Myocyte (in vitro differentiated cells): Measurements from ENCODE around the gene CPNE7. TPM values are rescaled to one million over a fixed set of nuclear protein-coding genes. Genes with fewer than 3 reads are reported as not detected.
A peak's percentile ranks its signal among the peaks of the same experiment; 100 is the strongest.

Experiments used
- DNase-seq: peaks from one replicate; pipeline ENCODE4 v3.0.0-alpha.2; 2012; ENCODE audit warnings: low read depth
- polyA plus RNA-seq: library from polyadenylated mRNA; unstranded; fragments of >200 nt; gene quantifications from one replicate; pipeline ENCODE4 v1.2.1, GENCODE V29; 2012; ENCODE audit warnings: missing spikeins
- total RNA-seq: library from RNA; depleted of rRNA; stranded (reverse); fragments of >200 nt; gene quantifications from 2 replicates; pipeline ENCODE4 v1.2.3, GENCODE V29; 2014

The CPNE7 gene
- 8.1 and 10.8 TPM in 2 replicates for total RNA-seq
- 2.4 TPM for polyA plus RNA-seq

DNA sequence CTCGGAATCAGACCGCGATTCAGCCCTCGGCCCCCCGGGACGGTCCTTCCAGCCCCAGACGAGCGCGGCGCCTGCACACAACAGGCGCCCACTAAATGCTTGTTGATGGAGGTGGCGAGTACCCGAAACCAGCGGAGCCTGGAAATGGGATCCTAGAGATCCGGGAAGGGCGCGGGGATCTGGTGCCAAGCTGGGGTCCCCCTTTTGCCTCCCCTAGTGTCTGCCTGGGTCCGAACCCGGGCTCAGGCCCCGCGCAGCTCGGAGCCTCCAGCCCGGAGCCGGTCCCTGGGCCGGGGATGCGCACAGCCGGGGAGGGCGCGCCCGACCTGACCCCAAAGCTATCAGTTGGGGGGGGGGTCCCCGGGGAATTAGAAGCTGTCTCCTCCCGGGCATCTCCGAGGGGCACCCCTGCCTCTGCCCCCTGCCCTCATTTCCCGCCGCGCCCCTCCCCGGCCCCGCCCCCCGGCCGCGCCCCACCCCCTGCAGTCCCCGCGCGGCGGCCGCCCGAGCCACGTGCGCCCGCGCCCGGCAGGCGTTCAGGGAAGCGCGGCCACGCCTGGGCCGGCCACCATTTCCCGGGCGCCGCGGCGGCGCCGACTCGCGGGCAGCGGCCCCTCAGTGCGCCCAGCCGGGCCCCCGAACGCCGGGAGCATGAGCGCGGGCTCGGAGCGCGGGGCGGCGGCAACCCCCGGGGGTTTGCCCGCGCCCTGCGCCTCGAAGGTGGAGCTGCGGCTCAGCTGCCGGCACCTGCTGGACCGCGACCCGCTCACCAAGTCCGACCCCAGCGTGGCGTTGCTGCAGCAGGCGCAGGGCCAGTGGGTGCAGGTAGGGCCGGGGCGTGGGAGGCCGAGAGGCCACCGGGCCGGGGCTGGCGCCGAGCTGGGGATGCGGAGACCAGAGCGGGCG is at the start of gene CPNE7:
CPNE7 (plus strand) TSS at position 512 of the 906 bp plus-strand sequence; CDS start at position 652, 140 bp downstream.
- no peak for DNase-seq

DNA sequence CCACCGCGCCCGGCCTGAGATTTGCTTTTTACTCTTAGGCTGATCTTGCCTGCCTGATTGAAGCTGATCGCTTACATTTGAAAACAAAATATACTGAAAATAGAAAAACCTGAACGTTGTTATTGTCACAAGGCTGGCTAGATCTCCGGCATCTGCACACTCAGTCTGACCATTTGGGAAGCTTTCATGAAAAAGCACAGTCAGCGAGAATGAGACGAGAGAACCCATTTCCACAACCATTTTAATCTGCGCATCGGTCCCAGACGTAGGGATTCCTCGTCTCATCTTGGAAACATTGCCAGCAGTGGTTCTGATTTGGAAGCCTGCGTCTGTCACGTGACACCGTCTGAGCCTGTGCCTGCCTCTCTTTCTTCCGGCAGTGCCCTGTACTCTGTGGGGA is 46.5 kb upstream of the CPNE7 start:
- DNase-seq, result no peak

DNA sequence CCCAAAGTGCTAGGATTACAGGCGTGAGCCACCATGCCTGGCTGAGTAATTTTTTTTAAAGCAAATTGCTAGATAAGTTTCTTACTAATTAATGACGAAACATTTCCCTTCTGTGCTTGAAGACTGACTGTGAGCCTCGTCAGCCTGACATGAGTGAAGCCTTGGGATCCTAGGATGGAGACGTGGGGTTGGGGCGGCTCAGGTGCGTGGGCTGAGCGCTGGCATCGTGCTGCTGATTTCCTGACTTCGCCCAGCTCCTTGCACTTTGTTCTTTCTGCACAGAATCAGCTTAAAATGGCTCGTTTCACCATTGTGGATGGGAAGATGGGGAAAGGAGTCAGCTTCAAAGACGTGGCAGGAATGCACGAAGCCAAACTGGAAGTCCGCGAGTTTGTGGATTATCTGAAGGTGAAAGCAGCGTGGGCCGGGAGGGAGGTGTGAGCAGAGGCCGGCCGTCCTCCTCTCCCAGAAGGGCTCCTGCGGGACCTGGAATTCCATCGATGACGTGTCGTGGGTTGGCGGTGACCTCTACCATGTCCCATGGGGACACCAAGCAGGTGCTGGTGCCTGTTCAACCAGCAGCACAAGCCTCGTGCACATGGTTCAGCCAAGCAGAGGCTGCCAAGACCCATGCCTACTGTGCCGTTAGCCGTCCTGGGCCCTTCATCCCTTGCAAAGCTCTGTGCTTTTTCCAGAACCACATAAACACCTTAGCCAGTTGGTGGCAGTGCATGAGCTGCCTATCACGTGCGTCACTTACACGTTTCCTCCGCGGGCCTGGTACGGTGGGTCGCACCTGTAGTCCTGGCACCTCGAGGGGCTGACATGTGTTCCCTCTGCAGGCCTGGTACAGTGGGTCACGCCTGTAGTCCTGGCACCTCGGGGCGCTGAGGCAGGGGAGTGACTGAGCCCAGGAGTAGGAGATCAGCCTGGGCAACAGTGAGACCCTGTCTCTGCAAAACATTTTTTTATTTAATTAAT is 44.9 kb upstream of the CPNE7 start:
- DNase-seq, result no peak

DNA sequence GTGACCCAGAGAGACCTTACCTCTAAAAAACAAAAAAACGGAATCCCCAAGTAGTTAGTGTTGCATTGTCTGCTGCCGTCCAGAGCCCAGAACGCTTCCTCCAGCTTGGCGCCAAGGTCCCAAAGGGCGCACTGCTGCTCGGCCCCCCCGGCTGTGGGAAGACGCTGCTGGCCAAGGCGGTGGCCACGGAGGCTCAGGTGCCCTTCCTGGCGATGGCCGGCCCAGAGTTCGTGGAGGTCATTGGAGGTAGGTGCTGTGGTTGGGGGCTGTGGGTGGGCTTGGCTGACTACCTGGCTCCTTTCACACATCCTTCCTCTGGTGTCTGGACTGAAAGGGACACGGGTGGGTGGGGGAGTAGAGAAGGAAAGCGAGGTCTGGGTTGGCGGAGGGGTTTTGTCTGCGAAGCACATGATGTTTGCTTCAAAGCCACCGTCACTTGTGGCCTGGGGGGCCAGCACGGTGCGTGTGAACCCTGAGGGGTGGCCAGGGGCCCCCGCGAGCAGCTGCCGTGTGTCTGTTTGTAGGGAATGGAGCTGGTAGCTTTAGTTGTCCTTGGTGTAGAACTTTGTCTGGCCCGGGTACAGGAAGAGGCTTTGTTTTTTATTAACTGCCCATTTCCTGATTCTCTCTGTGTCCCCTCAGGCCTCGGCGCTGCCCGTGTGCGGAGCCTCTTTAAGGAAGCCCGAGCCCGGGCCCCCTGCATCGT is 43.6 kb upstream of the CPNE7 start:
- no peak for DNase-seq

DNA sequence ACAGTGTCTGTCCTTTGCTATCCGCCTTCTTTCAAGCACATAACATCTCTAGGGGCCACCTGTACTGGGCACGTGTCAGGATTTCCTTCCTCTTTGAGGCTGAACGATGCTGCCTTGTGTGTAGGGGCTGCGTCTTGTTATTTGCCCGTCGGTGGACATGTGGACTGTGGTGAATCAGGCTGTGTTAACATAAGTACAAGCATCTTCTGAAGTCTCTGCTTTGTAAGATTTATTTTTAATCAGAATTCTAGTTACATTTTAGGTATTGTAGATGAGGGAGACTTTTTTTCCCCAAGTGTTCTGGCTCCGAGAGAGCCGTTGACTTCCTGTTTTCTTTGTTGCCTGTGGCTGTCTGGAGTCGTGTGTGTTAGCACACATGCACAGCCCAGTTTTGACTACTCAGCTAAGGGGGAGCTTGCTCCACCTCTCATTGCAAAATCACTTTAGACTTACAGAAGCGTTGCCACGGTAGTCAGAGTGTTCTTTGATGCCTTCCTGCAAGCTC is 41.3 kb upstream of the CPNE7 start:
- DNase-seq, result no peak

DNA sequence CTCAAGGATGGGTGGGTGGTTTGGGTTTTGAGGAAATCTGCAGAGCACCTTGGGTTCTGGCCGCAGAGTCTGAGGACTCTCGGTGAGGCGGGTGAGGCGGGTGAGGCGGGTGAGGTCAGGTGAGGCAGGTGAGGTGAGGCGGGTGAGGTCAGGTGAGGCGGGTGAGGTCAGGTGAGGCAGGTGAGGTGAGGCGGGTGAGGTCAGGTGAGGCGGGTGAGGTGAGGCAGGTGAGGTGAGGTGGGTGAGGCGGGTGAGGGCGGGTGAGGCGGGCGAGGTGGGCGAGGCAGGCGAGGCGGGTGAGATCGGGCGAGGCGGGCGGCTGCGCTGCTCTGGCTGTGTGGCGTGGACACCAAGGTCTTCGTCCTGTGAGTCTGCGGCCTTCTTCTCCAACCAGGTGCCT is 39.2 kb upstream of the CPNE7 start:
- no peak for DNase-seq

DNA sequence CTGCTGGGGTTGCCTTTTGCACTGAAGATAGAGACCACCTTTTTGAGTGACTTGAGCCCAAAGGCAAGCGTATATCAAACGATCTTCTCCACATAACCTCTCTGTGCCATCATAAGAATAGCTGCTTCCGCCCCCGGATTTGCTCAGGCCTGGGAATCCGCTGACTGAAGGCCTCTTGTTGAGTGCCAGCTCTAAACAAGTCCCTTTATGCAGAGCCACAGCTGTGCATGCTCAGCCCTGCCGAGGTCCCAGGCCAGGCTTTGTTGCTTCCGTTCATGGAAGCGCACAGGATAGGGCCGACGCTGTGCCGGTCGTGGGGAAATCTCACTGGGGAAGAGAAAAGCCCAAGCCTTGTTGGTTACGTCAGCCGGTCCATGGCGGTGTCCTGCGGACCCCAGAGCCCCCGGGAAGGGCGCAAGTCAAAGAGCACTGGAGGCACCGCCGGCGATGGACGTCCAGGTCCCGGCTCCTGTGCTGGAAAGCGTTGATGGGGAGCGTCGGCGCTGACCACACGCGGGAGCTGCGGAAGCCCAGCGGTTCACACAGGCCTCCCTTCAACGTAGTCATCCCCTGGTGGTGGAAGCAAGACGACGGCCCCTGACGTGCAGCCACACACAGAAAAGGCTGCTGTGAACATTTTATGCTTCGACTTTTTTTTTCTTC is 38.5 kb upstream of the CPNE7 start:
- peak; percentile 29 for DNase-seq

DNA sequence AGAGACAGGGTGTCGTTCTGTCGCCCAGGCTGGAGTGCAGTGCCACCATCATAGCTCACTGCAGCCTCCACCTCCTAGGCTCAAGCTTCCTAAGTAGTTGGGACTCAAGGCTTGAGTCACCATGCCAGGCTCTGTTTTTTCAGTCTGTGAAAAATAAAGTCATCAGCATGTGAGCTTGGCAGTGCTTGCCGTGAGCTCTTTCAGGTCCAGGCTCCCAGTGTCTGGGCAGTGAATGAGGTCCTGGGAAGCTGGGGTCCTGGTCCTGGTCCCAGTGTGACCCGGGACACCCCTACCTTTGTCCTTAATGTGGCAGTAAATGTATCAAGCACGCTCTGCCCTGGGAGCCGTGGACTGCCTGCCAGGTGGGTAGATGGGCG is 38.0 kb upstream of the CPNE7 start:
- no peak for DNase-seq

DNA sequence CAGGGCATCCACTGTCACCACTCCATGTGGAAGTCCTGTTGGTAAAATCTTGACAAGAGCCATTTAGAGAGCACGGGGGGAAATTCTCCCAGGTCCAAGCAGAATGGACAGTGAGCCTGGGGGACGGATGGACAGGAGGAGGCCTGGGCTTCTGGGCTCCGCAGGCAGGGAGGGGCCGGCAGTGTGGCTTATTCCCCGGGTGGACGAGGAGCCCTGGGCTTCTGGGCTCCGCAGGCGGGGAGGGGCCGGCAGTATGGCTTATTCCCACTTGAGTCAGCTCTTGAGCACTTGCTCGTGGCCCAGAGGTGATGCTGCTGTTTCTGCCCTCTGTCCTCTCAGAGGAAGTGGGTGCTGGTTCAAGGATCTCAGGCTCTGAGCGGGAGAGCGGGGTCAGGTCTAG is 37.3 kb upstream of the CPNE7 start:
- DNase-seq, result no peak

DNA sequence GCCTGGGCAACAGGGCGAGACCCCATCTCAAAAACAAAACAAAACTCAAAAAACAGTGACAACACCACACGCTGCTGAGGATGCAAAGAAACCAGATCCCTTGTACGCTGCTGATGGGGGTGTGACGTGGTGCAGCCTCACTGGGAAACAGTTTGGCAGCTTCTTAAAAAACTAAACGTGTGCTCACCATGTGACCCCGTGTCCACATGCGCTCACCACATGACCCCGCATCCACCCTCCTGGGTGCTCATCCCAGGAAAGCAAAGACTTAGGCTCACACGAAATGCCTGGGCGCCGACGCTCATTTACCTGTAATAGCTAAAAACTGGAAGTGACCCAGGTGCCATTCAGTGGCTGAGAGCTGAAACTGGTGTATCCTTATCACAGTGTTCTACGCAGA is 35.0 kb upstream of the CPNE7 start:
- no peak for DNase-seq

DNA sequence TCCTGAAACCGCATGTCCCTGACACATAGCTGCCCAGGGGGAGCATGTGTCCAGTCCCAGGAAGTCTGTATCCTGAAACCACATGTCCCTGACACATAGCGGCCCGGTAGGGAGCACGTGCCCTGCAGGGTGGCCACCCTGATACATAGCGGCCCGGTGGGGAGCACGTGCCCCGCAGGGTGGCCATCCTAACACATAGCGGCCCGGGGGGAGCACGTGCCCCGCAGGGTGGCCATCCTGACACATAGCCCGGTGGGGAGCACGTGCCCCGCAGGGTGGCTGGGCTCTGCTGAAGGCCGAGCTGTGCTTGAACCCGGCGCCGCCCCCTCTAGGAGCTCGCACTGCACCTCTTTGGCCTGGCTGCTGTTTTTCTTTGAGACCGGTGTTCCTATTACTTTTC is 33.8 kb upstream of the CPNE7 start:
- no peak for DNase-seq

DNA sequence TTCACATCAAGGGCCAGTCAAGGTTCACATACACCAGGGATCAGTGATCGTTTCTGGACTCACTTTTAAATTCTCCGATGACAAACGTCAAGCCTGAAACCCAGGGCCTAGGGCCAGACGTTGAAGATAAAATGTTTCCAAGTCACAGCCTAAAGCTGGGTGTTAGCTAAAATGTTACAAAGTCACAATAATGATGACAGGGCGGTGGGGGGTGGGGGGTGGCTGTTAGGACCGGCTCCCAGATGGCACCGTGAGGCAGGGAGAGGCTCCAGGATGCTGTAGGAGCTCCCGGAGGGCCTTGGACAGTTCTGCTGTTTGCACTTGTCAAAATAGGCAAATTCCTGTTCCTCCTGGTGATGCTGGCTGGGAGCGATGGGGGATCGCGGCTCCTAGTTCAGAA is 31.4 kb upstream of the CPNE7 start:
- no peak for DNase-seq

DNA sequence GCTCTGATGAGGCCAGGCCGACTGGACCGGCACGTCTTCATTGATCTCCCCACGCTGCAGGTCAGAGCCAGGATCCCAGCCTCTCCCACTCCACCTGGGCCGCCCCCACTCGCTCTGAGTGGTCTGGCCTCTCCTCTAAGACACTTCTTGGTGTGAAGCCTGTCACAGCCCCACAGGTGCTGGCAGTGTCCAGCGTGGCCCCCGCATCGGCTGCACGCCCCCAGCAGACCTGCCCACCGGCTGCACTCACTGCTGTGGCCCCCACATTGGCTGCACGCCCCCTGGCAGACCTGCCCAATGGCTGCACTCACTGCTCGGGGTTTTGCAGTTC is 30.9 kb upstream of the CPNE7 start:
- DNase-seq, result no peak

DNA sequence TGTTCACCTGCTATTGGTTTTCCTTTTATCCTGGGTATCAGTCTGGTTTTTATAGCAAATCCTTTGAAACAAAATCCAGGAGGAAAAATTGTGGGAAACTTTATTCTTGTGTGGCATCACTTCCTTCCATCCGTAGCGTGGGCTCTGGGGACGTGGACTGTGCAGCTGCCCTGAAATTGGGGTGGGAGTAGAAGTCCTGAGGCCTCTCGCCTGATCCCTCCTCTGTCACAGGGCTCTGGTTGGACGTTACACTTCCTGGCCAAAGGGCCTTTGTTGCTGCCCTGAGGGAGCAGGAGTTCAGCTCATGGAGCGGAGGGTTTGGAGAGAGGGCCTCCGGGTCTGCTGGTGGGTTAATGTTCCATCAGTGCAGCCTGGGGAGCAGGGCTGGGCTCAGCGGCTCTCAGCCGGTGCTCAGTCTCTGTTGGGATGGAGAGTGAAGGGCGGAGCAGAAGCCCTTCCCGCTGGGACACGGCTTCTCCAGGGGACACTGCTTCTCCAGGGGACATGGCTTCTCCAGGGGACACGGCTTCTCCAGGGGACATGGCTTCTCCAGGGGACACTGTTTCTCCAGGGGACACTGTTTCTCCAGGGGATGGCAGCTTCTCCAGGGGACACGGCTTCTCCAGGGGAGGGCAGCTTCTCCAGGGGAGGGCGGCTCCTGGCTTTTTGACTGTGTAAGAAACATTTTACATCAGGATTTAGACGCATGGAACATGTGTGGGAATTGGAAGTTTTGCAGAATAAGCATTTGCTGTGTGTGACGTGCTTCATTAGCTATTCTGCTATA is 30.3 kb upstream of the CPNE7 start:
- DNase-seq, result no peak

DNA sequence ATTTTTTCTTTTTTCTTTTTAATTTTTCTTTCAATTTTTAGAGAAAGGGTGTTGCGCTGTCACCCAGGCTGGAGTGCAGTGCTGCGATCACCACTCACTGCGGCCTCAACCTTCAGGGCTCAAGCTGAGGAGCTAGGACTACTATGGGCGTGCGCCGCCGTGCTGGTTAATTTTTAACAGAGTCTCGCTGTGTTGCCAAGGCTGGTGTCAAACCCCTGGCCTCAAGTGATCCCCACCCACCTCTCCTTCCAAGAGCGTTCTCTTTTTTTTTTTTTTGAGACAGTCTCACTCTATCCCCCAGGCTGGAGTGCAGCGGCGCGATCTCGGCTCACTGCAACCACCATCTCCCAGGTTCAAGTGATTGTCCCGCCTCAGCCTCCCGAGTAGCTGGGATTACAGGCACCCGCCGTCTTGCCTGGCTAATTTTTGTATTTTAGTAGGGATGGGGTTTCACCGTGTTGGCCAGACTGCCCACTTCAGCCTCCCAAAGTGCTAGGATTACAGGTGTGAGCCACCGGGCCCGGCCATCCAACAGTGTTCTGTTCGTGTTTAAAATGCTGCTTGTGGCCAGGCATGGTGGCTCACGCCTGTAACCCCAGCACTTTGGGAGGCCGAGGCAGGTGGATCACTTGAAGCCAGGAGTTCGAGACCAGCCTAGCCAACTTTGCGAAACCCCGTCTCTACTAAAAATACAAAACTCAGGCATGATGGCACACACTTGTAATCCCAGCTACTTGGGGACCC is 29.6 kb upstream of the CPNE7 start:
- no peak for DNase-seq

DNA sequence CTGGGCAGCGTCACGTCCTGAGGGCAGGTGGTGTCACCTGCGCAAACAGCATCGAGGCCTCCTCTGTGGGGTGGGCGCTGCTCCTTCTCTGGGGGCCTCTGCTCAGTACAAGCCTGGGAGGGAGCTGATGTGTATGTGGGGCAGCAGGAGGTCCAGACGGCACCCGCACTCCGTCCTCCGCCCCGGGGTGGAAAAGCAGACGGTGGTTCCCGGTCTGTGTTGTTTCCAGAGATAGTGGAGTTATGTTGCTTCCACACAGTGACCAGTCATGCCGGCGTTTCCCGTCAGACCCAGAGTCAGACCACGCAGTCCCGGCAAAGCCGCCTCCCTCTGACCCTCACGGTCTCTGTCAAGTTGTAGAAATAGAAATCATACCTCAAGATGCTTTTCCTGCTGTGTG is 28.8 kb upstream of the CPNE7 start:
- DNase-seq, result no peak

DNA sequence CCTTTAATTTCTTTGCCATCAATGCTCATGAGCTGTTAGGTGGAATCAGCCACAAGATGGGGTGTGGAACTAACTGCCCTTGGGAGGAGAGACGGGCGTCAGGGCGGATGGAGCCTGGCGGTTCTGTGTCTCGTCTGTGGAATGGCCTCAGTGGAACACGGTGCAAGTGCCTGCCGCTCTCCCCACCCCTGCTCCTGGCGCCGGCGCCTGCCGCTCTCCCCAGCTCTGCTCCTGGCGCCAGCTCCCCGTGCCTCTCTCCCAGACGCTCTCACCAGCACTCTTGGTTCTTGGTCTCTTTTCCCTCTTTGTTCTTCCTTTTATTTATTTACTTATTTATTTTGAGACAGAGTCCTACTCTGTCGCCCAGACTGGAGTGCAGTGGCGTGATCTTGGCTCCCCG is 28.3 kb upstream of the CPNE7 start:
- DNase-seq, result no peak

DNA sequence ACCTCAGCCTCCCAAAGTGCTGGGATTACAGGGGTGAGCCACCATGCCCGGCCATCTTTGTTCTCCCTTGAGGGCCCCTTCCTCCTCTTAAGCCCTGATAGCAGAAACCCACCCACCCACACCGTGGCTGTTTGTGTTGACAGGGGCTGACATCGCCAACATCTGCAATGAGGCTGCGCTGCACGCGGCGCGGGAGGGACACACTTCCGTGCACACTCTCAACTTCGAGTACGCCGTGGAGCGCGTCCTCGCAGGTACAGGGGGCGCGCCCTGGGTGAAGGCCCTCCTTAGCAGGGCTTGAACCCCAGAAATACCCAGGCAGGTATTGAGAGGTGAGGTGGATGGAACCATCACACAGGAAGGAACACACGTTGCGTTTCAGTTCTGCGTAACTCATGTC is 27.7 kb upstream of the CPNE7 start:
- DNase-seq, result no peak

DNA sequence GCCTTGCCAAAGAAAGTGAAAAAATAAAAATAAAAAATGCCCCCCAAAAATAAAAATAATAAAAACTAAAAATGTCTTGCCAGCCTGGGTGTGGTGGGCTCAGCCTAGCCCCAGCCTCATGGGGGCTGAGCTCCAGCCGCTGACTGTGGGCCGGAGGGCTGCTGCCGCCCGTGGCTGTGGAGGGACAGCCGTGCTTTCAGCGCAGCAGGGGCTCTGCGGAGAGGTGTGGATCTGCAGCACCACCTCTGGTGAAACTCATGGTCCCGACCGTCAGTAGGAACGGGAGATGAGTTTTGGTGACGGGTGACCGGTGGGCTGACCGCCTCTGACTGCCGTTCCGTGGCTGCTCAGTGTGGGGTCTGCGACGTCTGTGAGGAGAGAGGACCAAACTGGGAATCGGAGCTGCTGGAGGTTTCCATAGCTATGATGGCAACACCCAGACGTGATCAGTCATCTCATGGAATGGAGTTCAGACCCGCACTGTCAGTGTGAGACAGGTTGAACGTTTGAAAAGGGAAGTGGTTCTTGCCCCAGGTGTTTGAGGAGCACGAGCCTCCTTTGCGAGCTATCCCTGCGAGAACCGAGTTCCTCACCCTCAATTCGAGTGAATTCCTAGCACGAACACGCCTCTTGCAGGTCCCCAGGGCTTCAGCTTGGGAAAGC is 27.1 kb upstream of the CPNE7 start:
- no peak for DNase-seq
